NB4 (cell line): Measurements from ENCODE around the gene RGS17.

Source experiments
- DNase-seq: peaks from one replicate; pipeline ENCODE4 v3.0.0; 2010; ENCODE audit warnings: low read depth
- H3K4me3 ChIP-seq: one replicate; pipeline ENCODE4 v1.5.1; 2011; ENCODE audit warnings: mild to moderate bottlenecking, low read depth, low read length, moderate library complexity
- MYC ChIP-seq: IDR thresholded peaks from 2 replicates; pipeline ENCODE4 v1.6.1; 2011; ENCODE audit warnings: low read depth, low read length
- POLR2A ChIP-seq: IDR thresholded peaks from 2 replicates; pipeline ENCODE4 v1.6.1; 2011; ENCODE audit warnings: mild to moderate bottlenecking; ENCODE audit not compliant: insufficient read length; ENCODE audit errors: extremely low read depth
- TF ChIP-seq, protein P1 (sequence below): IDR thresholded peaks from 2 replicates; pipeline ENCODE4 v1.6.1; 2011; ENCODE audit warnings: low read depth, low read length
- TF ChIP-seq, protein P2 (sequence below): IDR thresholded peaks from one replicate; pipeline ENCODE4 v1.5.1; 2012; ENCODE audit warnings: low read depth, low read length

RGS17 gene

DNA sequence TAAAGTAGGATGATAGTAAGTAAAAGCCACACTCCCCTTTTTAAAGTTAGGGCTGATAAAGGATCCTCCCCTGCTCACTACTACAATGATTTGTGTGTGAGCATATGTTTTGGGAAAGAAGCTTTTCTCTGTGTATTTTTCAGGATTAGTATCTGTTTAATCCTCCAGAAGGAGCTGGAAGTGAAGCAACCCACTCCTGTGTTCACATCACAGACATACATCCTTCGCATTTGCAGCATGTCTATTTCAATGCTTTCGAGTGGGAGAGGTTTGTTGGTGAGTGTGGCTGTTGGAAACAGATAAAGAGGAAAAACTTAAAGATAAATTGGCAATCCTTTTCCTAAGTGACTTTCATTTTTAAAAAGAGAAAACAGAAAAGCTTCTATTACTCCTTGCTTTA lies 31.6 kb upstream of the RGS17 start:
- TF ChIP-seq, protein P1, sequence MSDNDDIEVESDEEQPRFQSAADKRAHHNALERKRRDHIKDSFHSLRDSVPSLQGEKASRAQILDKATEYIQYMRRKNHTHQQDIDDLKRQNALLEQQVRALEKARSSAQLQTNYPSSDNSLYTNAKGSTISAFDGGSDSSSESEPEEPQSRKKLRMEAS: no peak
- TF ChIP-seq MYC (no peak), POLR2A (no peak)
- TF ChIP-seq, protein P2, sequence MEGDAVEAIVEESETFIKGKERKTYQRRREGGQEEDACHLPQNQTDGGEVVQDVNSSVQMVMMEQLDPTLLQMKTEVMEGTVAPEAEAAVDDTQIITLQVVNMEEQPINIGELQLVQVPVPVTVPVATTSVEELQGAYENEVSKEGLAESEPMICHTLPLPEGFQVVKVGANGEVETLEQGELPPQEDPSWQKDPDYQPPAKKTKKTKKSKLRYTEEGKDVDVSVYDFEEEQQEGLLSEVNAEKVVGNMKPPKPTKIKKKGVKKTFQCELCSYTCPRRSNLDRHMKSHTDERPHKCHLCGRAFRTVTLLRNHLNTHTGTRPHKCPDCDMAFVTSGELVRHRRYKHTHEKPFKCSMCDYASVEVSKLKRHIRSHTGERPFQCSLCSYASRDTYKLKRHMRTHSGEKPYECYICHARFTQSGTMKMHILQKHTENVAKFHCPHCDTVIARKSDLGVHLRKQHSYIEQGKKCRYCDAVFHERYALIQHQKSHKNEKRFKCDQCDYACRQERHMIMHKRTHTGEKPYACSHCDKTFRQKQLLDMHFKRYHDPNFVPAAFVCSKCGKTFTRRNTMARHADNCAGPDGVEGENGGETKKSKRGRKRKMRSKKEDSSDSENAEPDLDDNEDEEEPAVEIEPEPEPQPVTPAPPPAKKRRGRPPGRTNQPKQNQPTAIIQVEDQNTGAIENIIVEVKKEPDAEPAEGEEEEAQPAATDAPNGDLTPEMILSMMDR: no peak
- no peak overlapping the region for H3K4me3 ChIP-seq
- DNase-seq: no peak

DNA sequence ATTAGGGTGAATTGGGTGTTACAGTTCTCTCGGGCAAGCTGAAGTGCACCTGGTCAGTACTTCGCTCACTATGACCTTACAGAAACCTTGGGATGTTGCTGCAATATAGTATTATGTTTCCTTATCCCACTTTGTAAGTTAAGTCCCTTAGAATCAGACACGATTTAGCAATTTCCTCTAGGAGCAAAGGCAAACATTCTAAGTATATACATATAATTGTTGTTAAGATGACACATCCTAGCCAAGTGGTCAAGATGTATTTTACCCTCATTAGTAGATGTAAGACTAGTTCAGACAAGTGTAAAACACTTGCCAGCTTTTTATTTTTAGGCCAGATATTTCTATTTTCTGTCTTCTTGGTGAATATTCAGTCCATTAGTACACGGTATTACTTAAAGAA lies 31.1 kb upstream of the RGS17 start:
- no peak overlapping the region for H3K4me3 ChIP-seq
- TF ChIP-seq, protein P2: no peak
- TF ChIP-seq, protein P1: no peak
- no peak for TF ChIP-seq POLR2A
- no peak for TF ChIP-seq MYC
- no peak for DNase-seq

DNA sequence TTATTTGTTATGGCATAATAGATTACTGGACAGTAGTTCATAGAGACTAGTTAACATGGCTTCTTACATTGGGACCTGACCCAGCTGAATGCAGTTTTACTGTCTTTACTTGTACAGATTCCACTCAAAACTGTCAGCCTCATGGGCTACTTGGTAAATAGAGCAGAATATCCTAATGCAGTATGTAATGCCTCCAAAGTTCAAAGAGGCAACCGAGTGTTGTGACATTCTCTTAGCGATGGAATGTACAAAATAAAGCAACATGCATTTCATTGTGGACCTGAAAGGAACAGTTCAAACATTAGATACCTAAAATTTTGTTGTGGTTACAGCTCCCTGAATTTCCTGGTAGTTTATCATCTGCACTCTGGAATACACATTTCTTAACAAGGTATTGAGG lies 29.1 kb upstream of the RGS17 start:
- no peak for TF ChIP-seq MYC
- TF ChIP-seq, protein P2: no peak
- TF ChIP-seq POLR2A: no peak
- TF ChIP-seq, protein P1: no peak
- DNase-seq: no peak
- H3K4me3 ChIP-seq: no peak overlapping the region

DNA sequence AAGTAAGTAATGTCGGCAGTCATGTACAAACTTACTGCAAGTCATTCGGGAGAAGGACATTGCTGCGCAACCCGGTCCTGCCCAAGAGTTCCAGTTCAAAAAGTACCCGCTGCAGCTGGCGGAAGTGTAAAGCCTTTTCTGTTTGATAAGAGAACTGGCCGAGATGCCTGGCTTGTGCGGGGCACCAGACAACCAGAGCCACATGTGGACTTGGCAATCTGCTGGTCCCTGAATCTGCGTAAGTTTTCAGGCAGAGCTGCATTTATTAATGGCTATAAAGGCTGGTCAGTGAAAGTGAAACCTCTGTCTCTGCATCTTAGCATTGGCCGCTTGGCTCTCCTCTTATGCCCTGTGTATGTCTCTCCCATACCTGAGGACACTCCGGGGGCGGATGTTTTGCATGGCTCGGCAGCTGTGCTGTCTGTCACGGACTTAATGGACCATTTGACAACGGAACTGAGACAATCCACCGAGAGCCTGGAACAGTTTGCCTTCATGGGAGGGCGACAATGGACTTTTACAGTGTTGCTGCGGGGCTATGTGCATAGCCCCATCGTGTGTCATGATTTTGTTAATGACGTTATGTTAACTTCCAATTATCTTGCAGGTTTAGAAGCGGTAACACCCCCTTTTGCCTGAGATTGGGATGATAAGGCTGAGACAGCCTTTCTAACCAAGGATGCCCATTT lies 19.8 kb upstream of the RGS17 start:
- TF ChIP-seq, protein P2: no peak
- TF ChIP-seq POLR2A: no peak
- TF ChIP-seq, protein P1: no peak
- no peak for TF ChIP-seq MYC
- no peak for DNase-seq
- H3K4me3 ChIP-seq: no peak overlapping the region

DNA sequence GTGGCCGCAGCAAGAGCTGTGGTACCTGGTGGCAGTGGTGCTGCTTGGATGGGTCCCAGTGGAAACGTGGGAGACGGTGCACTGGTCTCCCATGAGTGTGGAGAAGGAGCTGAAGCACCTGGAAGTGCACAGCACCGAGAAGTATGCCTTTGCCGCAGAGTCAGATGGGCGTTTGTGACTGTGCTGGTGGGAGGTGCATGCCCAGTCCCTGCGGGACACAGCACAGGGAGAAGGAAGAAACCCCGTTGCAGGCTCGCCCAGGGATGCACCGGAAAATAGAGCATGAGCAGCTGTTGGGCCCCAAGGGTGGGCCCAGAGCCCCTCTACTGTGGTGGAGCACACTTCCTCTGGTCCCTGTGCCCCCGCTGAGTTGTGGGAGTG lies 19.3 kb upstream of the RGS17 start:
- TF ChIP-seq, protein P2: no peak
- TF ChIP-seq MYC (no peak), POLR2A (no peak)
- TF ChIP-seq, protein P1: no peak
- no peak for DNase-seq

GRCh38 chr6:153149891-153150290 lies 18.8 kb upstream of the RGS17 start:
- TF ChIP-seq, protein P2: no peak
- TF ChIP-seq POLR2A (no peak), MYC (no peak)
- TF ChIP-seq, protein P1: no peak
- DNase-seq: no peak
- no peak overlapping the region for H3K4me3 ChIP-seq

More for the DNA sequence above, 19.3 kb upstream of the RGS17 start:
- H3K4me3 ChIP-seq: no peak overlapping the region
